Fibroblast of the aortic adventitia (primary cell): ENCODE measurements around the gene TNIP1. TPM values are rescaled to one million over a fixed set of nuclear protein-coding genes. Genes with fewer than 3 reads are reported as not detected.

Experiments
- DNase-seq: peaks from one replicate; pipeline ENCODE4 v3.0.0-alpha.2; 2010; ENCODE audit warnings: low read depth
- H3K4me3 ChIP-seq: 2 replicates; pipeline ENCODE4 v1.5.1; 2011; ENCODE audit warnings: low read depth, mild to moderate bottlenecking, control low read depth, low read length, moderate library complexity
- total RNA-seq: library from RNA; depleted of rRNA; stranded (reverse); fragments of >200 nt; gene quantifications from 2 replicates; pipeline ENCODE4 v1.2.3, GENCODE V29; 2012; ENCODE audit warnings: low replicate concordance
- TF ChIP-seq, protein P1 (sequence below): IDR thresholded peaks from 2 replicates; pipeline ENCODE4 v1.5.1; 2011; ENCODE audit warnings: mild to moderate bottlenecking, low read length, control low read depth, inconsistent platforms; ENCODE audit not compliant: insufficient read depth

The TNIP1 gene
- total RNA-seq, 1 donor: 42.9 TPM

DNA sequence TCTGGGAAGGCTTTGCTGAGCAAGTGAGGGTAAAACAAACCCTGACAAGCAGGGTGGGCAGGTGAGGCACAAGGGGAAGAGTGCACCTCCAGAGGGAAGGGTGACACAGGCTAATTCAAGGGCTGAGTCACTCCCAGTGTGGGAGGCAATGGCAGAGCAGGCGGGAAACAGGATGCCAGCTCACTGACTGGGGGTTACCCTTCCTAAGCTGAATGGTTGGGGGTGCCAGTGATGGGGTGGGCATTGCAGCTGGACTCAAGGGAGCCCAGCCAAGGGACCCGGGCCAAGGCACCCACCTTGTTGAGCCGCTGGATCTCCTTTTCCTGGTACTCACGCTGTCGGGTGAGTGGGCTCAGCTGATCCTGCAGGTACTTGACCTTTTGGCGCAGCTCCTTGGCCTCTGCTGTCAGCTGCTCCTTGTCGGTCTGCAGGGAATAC, 42.0 kb downstream of the TNIP1 start:
- TF ChIP-seq, protein P1, sequence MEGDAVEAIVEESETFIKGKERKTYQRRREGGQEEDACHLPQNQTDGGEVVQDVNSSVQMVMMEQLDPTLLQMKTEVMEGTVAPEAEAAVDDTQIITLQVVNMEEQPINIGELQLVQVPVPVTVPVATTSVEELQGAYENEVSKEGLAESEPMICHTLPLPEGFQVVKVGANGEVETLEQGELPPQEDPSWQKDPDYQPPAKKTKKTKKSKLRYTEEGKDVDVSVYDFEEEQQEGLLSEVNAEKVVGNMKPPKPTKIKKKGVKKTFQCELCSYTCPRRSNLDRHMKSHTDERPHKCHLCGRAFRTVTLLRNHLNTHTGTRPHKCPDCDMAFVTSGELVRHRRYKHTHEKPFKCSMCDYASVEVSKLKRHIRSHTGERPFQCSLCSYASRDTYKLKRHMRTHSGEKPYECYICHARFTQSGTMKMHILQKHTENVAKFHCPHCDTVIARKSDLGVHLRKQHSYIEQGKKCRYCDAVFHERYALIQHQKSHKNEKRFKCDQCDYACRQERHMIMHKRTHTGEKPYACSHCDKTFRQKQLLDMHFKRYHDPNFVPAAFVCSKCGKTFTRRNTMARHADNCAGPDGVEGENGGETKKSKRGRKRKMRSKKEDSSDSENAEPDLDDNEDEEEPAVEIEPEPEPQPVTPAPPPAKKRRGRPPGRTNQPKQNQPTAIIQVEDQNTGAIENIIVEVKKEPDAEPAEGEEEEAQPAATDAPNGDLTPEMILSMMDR: no peak
- H3K4me3 ChIP-seq: no peak overlapping the region
- no peak for DNase-seq

DNA sequence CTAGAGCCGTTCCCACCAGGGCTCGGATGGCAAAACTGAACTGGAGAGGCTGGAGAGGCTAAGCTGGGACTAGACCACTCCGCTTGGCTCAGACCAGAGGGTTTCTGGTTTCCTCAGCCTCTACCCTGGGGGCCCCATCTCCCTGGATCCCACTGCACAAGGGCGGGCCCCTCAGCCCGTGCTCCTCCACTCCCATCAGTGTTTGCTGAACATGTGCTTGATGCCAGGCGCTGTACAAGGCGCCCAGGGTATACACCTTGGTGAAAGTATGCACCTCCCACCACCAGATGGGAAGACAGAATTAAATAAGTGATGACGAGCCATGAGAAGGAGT, 42.5 kb downstream of the TNIP1 start:
- no peak for DNase-seq
- no peak overlapping the region for H3K4me3 ChIP-seq
- TF ChIP-seq, protein P1: no peak

DNA sequence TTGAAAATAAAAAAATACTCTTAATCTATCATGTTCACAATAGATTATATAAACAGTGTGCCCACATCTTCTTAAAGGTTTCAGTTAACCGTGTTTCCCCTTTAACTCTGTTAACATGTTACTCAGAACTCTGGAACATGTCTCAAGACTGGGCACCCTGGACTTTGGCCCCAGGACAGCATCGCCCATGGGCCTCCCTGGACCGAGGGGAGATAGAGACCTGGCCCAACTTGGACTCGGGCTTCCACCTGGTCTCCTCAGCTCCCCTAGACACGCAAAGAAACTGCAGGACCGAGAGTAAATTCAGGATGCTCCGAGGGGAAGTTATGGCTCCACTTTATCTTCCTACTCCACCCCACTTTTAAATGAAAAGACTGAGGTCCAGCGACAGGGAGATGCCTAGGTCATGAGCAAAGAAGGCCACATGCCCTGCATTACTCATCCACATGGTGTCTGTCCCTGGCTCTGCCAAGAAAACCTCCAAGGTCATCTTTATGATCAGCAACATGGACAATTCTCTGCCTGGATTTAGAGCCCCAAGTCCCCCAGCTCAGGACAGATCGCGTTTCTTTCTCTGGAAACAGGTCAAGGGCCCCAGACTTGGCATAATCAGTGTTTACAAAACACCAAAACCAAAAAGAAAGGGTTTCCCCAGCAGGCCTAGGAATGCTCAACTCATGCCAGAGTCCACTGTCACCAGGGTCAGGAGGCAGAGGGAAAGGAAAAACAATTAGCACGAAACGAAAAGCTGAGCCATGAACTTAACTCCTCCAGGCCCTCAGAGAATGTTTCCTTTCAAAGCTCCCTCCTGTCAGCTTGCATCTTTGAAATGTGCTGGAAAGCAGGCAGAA, 43.0 kb downstream of the TNIP1 start:
- peak; percentile 87 for DNase-seq
- TF ChIP-seq, protein P1: no peak
- no peak overlapping the region for H3K4me3 ChIP-seq

- H3K4me3 ChIP-seq: no peak overlapping the region
- DNase-seq: no peak
- TF ChIP-seq, protein P1: no peak
Observed at GRCh38 chr5:151036556-151036955, 44.3 kb downstream of the TNIP1 start.

DNA sequence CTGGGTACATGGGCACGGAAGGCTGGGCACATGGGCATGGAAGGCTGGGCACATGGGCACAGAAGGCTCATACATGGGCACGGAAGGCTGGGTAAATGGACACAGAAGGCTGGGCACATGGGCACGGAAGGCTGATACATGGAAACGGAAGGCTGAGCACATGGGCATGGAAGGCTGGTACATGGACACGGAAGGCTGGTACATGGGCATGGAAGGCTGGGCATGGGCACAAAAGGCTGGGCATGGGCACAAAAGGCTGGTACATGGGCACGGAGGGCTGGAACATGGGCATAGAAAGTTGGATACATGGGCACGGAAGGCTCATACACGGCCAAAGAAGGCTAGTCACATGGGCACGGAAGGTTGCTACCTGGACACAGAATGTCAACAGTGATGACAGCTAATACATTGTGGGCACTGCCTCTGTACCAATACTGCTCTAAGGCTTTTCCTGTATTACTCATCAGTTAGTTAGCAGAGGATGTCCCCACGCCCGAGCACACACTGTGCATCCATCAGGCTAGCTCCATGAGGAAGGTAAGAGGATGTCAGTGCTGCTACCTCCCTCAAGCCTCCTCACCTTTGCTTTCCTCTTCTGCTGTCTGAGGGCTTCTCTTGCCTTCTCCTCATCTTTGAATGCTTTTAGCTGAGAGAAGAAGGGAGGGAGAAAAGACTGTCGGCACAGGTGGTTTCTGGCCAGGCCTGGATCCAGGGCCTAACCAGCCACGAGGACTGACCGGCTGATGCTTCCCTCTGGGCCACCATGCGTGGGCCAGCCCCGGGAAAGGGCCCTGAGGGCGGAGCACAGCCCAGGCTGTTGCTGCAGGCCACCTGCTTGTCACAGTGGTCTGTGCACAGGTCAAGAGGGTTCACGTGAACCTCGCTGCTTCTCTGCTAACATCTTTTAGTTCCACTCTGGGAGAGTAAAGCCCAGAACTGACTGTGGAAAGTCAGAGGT, 46.1 kb downstream of the TNIP1 start:
- DNase-seq: no peak
- H3K4me3 ChIP-seq: no peak overlapping the region
- TF ChIP-seq, protein P1: no peak

DNA sequence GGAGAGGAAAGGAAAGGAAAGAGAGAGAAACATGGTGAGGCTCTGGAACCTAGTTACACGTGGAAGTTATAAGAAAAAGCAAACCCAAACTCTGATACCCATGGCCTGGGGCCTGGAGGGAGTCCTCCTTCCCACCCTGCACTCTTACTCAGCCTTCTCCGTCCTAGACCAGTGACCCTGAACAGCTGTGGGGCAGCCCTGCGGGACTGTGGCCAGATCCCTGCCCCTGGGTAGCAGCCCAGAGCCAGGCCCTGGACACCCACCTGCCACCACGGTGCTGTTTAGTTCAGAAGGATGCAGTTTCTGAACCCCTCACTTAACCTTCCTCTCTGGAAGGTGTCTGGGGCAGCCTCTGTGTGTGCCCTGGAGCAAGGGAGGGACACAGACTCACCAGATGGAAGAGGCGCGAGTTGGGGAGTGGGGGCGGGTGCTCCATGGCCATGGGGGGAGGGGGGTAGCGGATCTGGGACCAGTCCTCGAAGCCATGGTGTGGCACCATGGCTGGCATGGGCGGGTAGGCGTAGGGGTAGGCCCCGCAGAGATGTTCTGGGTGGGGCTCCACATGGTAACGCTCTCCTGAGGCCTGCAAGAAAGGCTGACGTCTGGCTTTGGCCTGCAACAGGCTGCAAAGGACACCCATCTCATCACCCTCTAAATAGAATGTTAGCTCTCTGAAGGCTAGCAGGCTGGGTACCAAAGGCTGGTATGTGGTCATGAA, 47.5 kb downstream of the TNIP1 start:
- no peak overlapping the region for H3K4me3 ChIP-seq
- TF ChIP-seq, protein P1: no peak
- no peak for DNase-seq
